ENCODE data around the gene CFAP77. TPM values are rescaled to one million over a fixed set of nuclear protein-coding genes. Genes with fewer than 3 reads are reported as not detected.

Gene CFAP77
- total RNA-seq, 1 donor from 2014 or later, result not detected

GRCh38 chr9:132517815-132518550 lies 108.0 kb downstream of the CFAP77 start:
- Histone ChIP-seq H3K4me3 (no peak overlapping the region), H3K36me3 (no peaks in the 10 kb centered on the region), H3K27me3 (peaks cover 10% of the 10 kb centered on the region), H3K4me1 (no peaks in the 10 kb centered on the region), H3K9me3 (no peaks in the 10 kb centered on the region), H3K27ac (no peak overlapping the region)
- no peak for TF ChIP-seq CTCF (IDR thresholded peaks at IDR 0.05)
- no peak for DNase-seq
- intact Hi-C loops (cut with DNase I), result no loop called here
- ATAC-seq, result no peak

- ATAC-seq (no peak), DNase-seq (no peak)
- intact Hi-C loops (cut with DNase I), result no loop called here
- Histone ChIP-seq H3K27ac (no peak overlapping the region), H3K36me3 (no peaks in the 10 kb centered on the region), H3K9me3 (no peaks in the 10 kb centered on the region), H3K4me3 (no peak overlapping the region), H3K4me1 (no peaks in the 10 kb centered on the region), H3K27me3 (peaks cover 10% of the 10 kb centered on the region)
- TF ChIP-seq CTCF (IDR thresholded peaks at IDR 0.05), result no peak
These were observed 108.6 kb downstream of the CFAP77 start for GRCh38 chr9:132518626-132519025.

- Histone ChIP-seq H3K27me3 (peaks cover 10% of the 10 kb centered on the region), H3K27ac (no peak overlapping the region), H3K4me3 (no peak overlapping the region), H3K9me3 (no peaks in the 10 kb centered on the region), H3K36me3 (no peaks in the 10 kb centered on the region), H3K4me1 (no peaks in the 10 kb centered on the region)
- no peak for ATAC-seq
- DNase-seq, result no peak
- TF ChIP-seq CTCF (IDR thresholded peaks at IDR 0.05), result no peak
- intact Hi-C loops (cut with DNase I), result no loop called here
These were observed 109.0 kb downstream of the CFAP77 start for GRCh38 chr9:132519033-132519432.

- no peak overlapping the region for H3K27ac ChIP-seq
- H3K36me3 ChIP-seq, result no peaks in the 10 kb centered on the region
- intact Hi-C loops (cut with DNase I), result no loop called here
- H3K27me3 ChIP-seq, result peaks cover 10% of the 10 kb centered on the region
- DNase-seq (no peak), ATAC-seq (no peak)
- H3K4me3 ChIP-seq, result no peak overlapping the region
- no peaks in the 10 kb centered on the region for H3K9me3 ChIP-seq
- H3K4me1 ChIP-seq, result no peaks in the 10 kb centered on the region
- no peak for TF ChIP-seq CTCF (IDR thresholded peaks at IDR 0.05)
These were observed 110.6 kb downstream of the CFAP77 start for GRCh38 chr9:132520612-132521011.

GRCh38 chr9:132525308-132526023 lies 115.5 kb downstream of the CFAP77 start:
- no peak for TF ChIP-seq CTCF (IDR thresholded peaks at IDR 0.05)
- DNase-seq, result no peak
- intact Hi-C loops (cut with DNase I), result no loop called here
- Histone ChIP-seq H3K27ac (no peak overlapping the region), H3K27me3 (peaks cover 3% of the 10 kb centered on the region), H3K4me1 (no peaks in the 10 kb centered on the region), H3K9me3 (no peaks in the 10 kb centered on the region), H3K4me3 (no peak overlapping the region), H3K36me3 (no peaks in the 10 kb centered on the region)
- no peak for ATAC-seq
